AG04449 (cell line): ENCODE data around the gene CHMP6.

Experiments
- CTCF ChIA-PET: fragments of 350-600 bp; formaldehyde crosslinking; extraction: SDS; loops from one replicate; lab custom pipeline; 2021; ENCODE audit warnings: antibody characterized with exemption; lab: Yijun Ruan, JAX
- POLR2A ChIA-PET: fragments of 400-600, 350-600 bp; formaldehyde crosslinking; extraction: SDS; loops from one replicate; lab custom pipeline; 2020; ENCODE audit warnings: antibody characterized with exemption, inconsistent platforms; lab: Yijun Ruan, JAX
- DNase-seq: peaks from one replicate; pipeline ENCODE4 v3.0.0-alpha.2; 2010; ENCODE audit warnings: low read depth, low spot score
- H3K4me3 ChIP-seq: 2 replicates; pipeline ENCODE4 v1.5.1; 2011; ENCODE audit warnings: low read depth, mild to moderate bottlenecking, control low read depth, low read length
- CTCF ChIP-seq: IDR thresholded peaks from one replicate; pipeline ENCODE4 v1.5.1; 2011; ENCODE audit warnings: mild to moderate bottlenecking, moderate library complexity, low read length, control low read depth, inconsistent platforms; ENCODE audit not compliant: insufficient read depth; ENCODE audit errors: missing control alignments

The CHMP6 gene

GRCh38 chr17:80965606-80966005 lies 26.0 kb upstream of the CHMP6 start:
- ChIA-PET CTCF (interaction anchor here (0.6 to 0.9 kb wide), 3 partner anchors 9 to 539 kb away, joined by 3 read pairs; no protein-coding TSS in a partner anchor), POLR2A (no interaction called here)
- H3K4me3 ChIP-seq = no peak overlapping the region
- TF ChIP-seq CTCF = no peak
- DNase-seq = no peak

- CTCF ChIA-PET = interaction anchor here (3.6 kb wide), 1 partner anchor 541 kb away, joined by 27 read pairs; no protein-coding TSS in a partner anchor
- POLR2A ChIA-PET = no interaction called here
- DNase-seq = no peak
- H3K4me3 ChIP-seq = no peak overlapping the region
- no peak for TF ChIP-seq CTCF
These were observed 24.2 kb upstream of the CHMP6 start for GRCh38 chr17:80967404-80967872.

GRCh38 chr17:80968602-80969029 lies 23.0 kb upstream of the CHMP6 start:
- ChIA-PET CTCF (interaction anchor here (2.7 to 3.6 kb wide), 2 partner anchors 11 to 542 kb away, joined by 6 to 27 read pairs; no protein-coding TSS in a partner anchor), POLR2A (no interaction called here)
- H3K4me3 ChIP-seq = no peak overlapping the region
- no peak for TF ChIP-seq CTCF
- no peak for DNase-seq

GRCh38 chr17:80969030-80969673 lies 22.5 kb upstream of the CHMP6 start:
- DNase-seq = no peak
- ChIA-PET POLR2A (no interaction called here), CTCF (interaction anchor here (1.2 to 3.6 kb wide), 3 partner anchors 10 to 543 kb away, joined by 3 to 27 read pairs (median 6); no protein-coding TSS in a partner anchor)
- no peak for TF ChIP-seq CTCF
- H3K4me3 ChIP-seq = no peak overlapping the region

GRCh38 chr17:80969674-80970043 lies 22.0 kb upstream of the CHMP6 start:
- ChIA-PET POLR2A (interaction anchor here (1.0 kb wide), 1 partner anchor 543 kb away, joined by 4 read pairs; no protein-coding TSS in a partner anchor), CTCF (interaction anchor here (0.9 to 3.6 kb wide), 7 partner anchors 10 to 543 kb away, joined by 3 to 27 read pairs (median 4); no protein-coding TSS in a partner anchor)
- H3K4me3 ChIP-seq = no peak overlapping the region
- no peak for TF ChIP-seq CTCF
- DNase-seq = no peak
